ENCODE data around the gene SCAMP1.
"Not testable (repeated sequence)": the region's sequence is repeated elsewhere in the genome, so short reads cannot be mapped to it uniquely, and the experiment has no call there.

Gene SCAMP1

GRCh38 chr5:78419396-78419795 is 59.0 kb downstream of the SCAMP1 start:
- no peak for DNase-seq (ENCODE audit: extremely low read depth in 1 of 2, low read depth in 1 of 2)

- no peak for DNase-seq (ENCODE audit: extremely low read depth in 1 of 2, low read depth in 1 of 2)
Measured at GRCh38 chr5:78420548-78420947, 60.1 kb downstream of the SCAMP1 start.

GRCh38 chr5:78424665-78425064 is 64.2 kb downstream of the SCAMP1 start:
- DNase-seq (ENCODE audit: extremely low read depth in 1 of 2, low read depth in 1 of 2) = no peak

- DNase-seq (ENCODE audit: extremely low read depth in 1 of 2, low read depth in 1 of 2) = no peak
Measured at GRCh38 chr5:78429332-78429980, 69.0 kb downstream of the SCAMP1 start.

- no peak for DNase-seq (ENCODE audit: extremely low read depth in 1 of 2, low read depth in 1 of 2)
Measured at GRCh38 chr5:78430866-78431265, 70.4 kb downstream of the SCAMP1 start.

GRCh38 chr5:78433972-78434371 is 73.6 kb downstream of the SCAMP1 start:
- DNase-seq (ENCODE audit: extremely low read depth in 1 of 2, low read depth in 1 of 2) = no peak

- DNase-seq (ENCODE audit: extremely low read depth in 1 of 2, low read depth in 1 of 2) = no peak
Measured at GRCh38 chr5:78447775-78448424, 87.5 kb downstream of the SCAMP1 start.

- DNase-seq (ENCODE audit: extremely low read depth in 1 of 2, low read depth in 1 of 2) = no peak
Measured at GRCh38 chr5:78449103-78449502, 88.7 kb downstream of the SCAMP1 start.

- DNase-seq (ENCODE audit: extremely low read depth in 1 of 2, low read depth in 1 of 2) = not testable (repeated sequence)
Measured at GRCh38 chr5:78457507-78457906, 97.1 kb downstream of the SCAMP1 start.

GRCh38 chr5:78458843-78459242 is 98.4 kb downstream of the SCAMP1 start:
- no peak for DNase-seq (ENCODE audit: extremely low read depth in 1 of 2, low read depth in 1 of 2)

GRCh38 chr5:78467140-78467539 is 106.7 kb downstream of the SCAMP1 start:
- no peak for DNase-seq (ENCODE audit: extremely low read depth in 1 of 2, low read depth in 1 of 2)

- no peak for DNase-seq (ENCODE audit: extremely low read depth in 1 of 2, low read depth in 1 of 2)
Measured at GRCh38 chr5:78467752-78468357, 107.4 kb downstream of the SCAMP1 start.

- no peak for DNase-seq (ENCODE audit: extremely low read depth in 1 of 2, low read depth in 1 of 2)
Measured at GRCh38 chr5:78471896-78472295, 111.5 kb downstream of the SCAMP1 start.

GRCh38 chr5:78472469-78473106 is 112.2 kb downstream of the SCAMP1 start:
- DNase-seq (ENCODE audit: extremely low read depth in 1 of 2, low read depth in 1 of 2) = no peak

- no peak for DNase-seq (ENCODE audit: extremely low read depth in 1 of 2, low read depth in 1 of 2)
Measured at GRCh38 chr5:78473751-78474150, 113.3 kb downstream of the SCAMP1 start.

- no peak for DNase-seq (ENCODE audit: extremely low read depth in 1 of 2, low read depth in 1 of 2)
Measured at GRCh38 chr5:78475370-78475769, 115.0 kb downstream of the SCAMP1 start.

- no peak for DNase-seq (ENCODE audit: extremely low read depth in 1 of 2, low read depth in 1 of 2)
Measured at GRCh38 chr5:78476795-78477194, 116.4 kb downstream of the SCAMP1 start.

GRCh38 chr5:78482948-78483347 is 122.5 kb downstream of the SCAMP1 start:
- DNase-seq (ENCODE audit: extremely low read depth in 1 of 2, low read depth in 1 of 2) = no peak

- no peak for DNase-seq (ENCODE audit: extremely low read depth in 1 of 2, low read depth in 1 of 2)
Measured at GRCh38 chr5:78483809-78484521, 123.5 kb downstream of the SCAMP1 start.

GRCh38 chr5:78486218-78486617 is 125.8 kb downstream of the SCAMP1 start:
- DNase-seq (ENCODE audit: extremely low read depth in 1 of 2, low read depth in 1 of 2) = no peak

- no peak for DNase-seq (ENCODE audit: extremely low read depth in 1 of 2, low read depth in 1 of 2)
Measured at GRCh38 chr5:78487846-78488245, 127.4 kb downstream of the SCAMP1 start.

All from activated CD8-positive, alpha-beta memory T cell treated with anti-CD3 and anti-CD28 coated beads for 1 hour (primary cell).